ENCODE measurements around the gene TRABD2A.

The TRABD2A gene

GRCh38 chr2:84904151-84904550 is 23.3 kb upstream of the TRABD2A start:
- Histone ChIP-seq H3K27me3 (no peaks in the 10 kb centered on the region), H3K4me2 (peak overlapping the region; percentile 92), H3K36me3 (peaks cover 12% of the 10 kb centered on the region), H3K4me1 (peaks cover 34% of the 10 kb centered on the region), H3K27ac (no peak overlapping the region), H4K20me1 (peaks cover 28% of the 10 kb centered on the region), H3K9ac (no peak overlapping the region), H3K4me3 (no peak overlapping the region), H3K9me3 (no peaks in the 10 kb centered on the region)
- no peak for TF ChIP-seq Cebpa-rat (IDR thresholded peaks at IDR 0.05)

DNA sequence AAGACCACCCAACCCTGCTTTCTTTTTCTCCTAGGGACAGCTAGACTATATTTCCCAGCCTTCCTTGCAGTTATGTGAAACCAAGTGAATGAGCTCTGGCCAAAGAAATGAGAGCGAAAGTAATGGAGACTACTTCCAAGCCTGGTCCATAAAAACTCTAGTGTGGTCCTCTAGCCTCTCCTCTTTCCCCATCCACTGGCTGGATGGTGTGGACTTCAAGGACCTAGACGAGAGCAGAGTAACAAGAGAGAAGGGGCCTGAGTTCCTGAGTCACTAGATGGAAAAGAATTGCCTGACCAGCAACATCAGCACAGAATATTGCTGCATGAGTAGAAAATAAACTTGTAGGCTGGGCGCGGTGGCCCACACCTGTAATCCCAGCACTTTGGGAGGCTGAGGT is 21.6 kb upstream of the TRABD2A start:
- Histone ChIP-seq H3K4me1 (peaks cover 35% of the 10 kb centered on the region), H3K36me3 (peaks cover 8% of the 10 kb centered on the region; the same call in 1 of the 2 replicates), H3K9ac (no peak overlapping the region), H3K27me3 (no peaks in the 10 kb centered on the region), H3K27ac (no peak overlapping the region), H4K20me1 (peaks cover 19% of the 10 kb centered on the region), H3K4me2 (no peak overlapping the region), H3K9me3 (no peaks in the 10 kb centered on the region), H3K4me3 (no peak overlapping the region)
- no peak for TF ChIP-seq Cebpa-rat (IDR thresholded peaks at IDR 0.05)

- no peaks in the 10 kb centered on the region for H3K9me3 ChIP-seq
- peaks cover 33% of the 10 kb centered on the region for H3K4me1 ChIP-seq
- no peak for TF ChIP-seq Cebpa-rat (IDR thresholded peaks at IDR 0.05)
- H3K27ac ChIP-seq = no peak overlapping the region
- peaks cover 6% of the 10 kb centered on the region; the same call in 1 of the 2 replicates for H3K36me3 ChIP-seq
- H3K4me3 ChIP-seq = no peak overlapping the region
- no peak overlapping the region for H3K9ac ChIP-seq
- H3K27me3 ChIP-seq = no peaks in the 10 kb centered on the region
- H4K20me1 ChIP-seq = peaks cover 11% of the 10 kb centered on the region
- no peak overlapping the region for H3K4me2 ChIP-seq
Observed at GRCh38 chr2:84901593-84902120, 20.8 kb upstream of the TRABD2A start.

DNA sequence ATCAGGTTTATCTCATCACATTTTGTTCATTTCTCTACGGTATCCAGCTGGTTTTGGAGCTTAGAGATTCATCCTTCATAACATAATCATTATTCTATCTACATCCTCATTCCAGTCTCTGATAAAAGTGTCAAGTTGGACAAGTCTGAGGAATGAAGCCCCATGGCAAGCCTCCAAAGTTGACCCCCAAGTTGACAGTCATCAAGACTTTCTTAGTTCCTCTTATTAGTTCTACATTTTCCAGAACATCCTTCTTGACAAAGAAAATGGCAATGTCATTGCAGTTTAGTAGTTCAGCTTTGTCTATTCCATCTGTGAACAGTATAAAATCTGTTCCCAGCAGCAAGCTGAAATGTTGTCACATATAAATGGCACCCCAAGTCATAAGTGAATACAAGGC is 20.1 kb upstream of the TRABD2A start:
- Histone ChIP-seq H4K20me1 (peaks cover 4% of the 10 kb centered on the region), H3K4me3 (no peak overlapping the region), H3K4me2 (no peak overlapping the region), H3K36me3 (no peaks in the 10 kb centered on the region), H3K9me3 (no peaks in the 10 kb centered on the region), H3K9ac (no peak overlapping the region), H3K4me1 (peaks cover 36% of the 10 kb centered on the region), H3K27me3 (no peaks in the 10 kb centered on the region), H3K27ac (no peak overlapping the region)
- TF ChIP-seq Cebpa-rat (IDR thresholded peaks at IDR 0.05) = no peak

GRCh38 chr2:84899304-84900204 is 18.7 kb upstream of the TRABD2A start:
- no peaks in the 10 kb centered on the region for H3K27me3 ChIP-seq
- H3K4me1 ChIP-seq = peaks cover 49% of the 10 kb centered on the region
- H4K20me1 ChIP-seq = no peaks in the 10 kb centered on the region
- H3K36me3 ChIP-seq = no peaks in the 10 kb centered on the region
- H3K4me3 ChIP-seq = no peak overlapping the region
- no peak overlapping the region for H3K9ac ChIP-seq
- H3K27ac ChIP-seq = 0 out of 2 replicates have a peak overlapping the region, but pooled peaks have one; percentile 58
- peak overlapping the region; percentile 56; the same call in 1 of the 2 replicates for H3K4me2 ChIP-seq
- no peak for TF ChIP-seq Cebpa-rat (IDR thresholded peaks at IDR 0.05)
- no peaks in the 10 kb centered on the region for H3K9me3 ChIP-seq

GRCh38 chr2:84897773-84898172 is 16.9 kb upstream of the TRABD2A start:
- Histone ChIP-seq H3K4me3 (no peak overlapping the region), H3K9ac (no peak overlapping the region), H3K27me3 (no peaks in the 10 kb centered on the region), H3K9me3 (no peaks in the 10 kb centered on the region), H4K20me1 (no peaks in the 10 kb centered on the region), H3K4me2 (peak overlapping the region; percentile 56), H3K36me3 (no peaks in the 10 kb centered on the region), H3K4me1 (peaks cover 51% of the 10 kb centered on the region), H3K27ac (peak overlapping the region; percentile 58; the same call in 1 of the 2 replicates)
- no peak for TF ChIP-seq Cebpa-rat (IDR thresholded peaks at IDR 0.05)

- Histone ChIP-seq H3K36me3 (no peaks in the 10 kb centered on the region), H3K4me3 (no peak overlapping the region), H3K9ac (no peak overlapping the region), H3K9me3 (no peaks in the 10 kb centered on the region), H3K4me2 (no peak overlapping the region), H3K27ac (no peak overlapping the region), H4K20me1 (no peaks in the 10 kb centered on the region), H3K27me3 (no peaks in the 10 kb centered on the region), H3K4me1 (peaks cover 52% of the 10 kb centered on the region)
- no peak for TF ChIP-seq Cebpa-rat (IDR thresholded peaks at IDR 0.05)
Observed at GRCh38 chr2:84896567-84896966, 15.7 kb upstream of the TRABD2A start.

DNA sequence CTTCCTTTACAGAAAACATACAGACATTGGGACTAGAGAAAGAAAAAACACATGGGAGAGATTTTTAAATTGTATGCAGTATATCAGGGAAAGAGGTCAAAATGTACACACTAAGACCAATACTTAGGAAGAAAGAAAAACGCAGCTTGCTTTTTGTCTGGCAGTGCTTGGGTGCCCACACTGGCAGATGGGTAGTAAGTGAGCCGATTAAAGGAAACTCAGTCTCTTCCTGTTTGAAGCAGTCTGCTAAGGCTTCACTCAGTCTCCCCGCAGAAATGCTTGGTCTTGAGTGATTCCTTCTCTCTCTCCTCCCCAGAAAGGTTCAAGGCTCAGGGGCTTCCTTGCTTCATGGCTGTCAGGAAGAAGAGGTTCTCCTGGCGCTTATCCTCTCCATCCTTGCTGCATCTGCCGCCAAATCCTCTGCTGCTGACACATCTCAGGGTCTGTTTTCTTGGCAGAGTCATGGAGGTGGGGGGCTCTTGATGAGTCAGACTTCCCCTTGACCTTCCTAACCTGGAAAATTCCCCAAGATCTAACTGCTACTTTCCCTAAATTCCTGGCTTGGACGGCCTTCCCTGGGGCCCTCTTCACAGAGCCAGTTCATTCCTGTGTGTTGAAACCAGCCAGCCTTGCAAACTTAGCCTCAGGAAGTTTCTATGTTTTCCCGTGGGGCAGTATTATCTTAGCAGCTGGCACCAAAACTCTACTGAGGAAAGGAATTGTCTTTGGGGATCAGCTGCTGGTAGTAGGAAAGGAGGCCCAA is 14.1 kb upstream of the TRABD2A start:
- Histone ChIP-seq H4K20me1 (no peaks in the 10 kb centered on the region), H3K4me3 (peak overlapping the region; percentile 59), H3K9me3 (no peaks in the 10 kb centered on the region), H3K27me3 (no peaks in the 10 kb centered on the region), H3K27ac (peak overlapping the region; percentile 91), H3K9ac (peak overlapping the region; percentile 77), H3K36me3 (no peaks in the 10 kb centered on the region), H3K4me2 (peak overlapping the region; percentile 96), H3K4me1 (peaks cover 57% of the 10 kb centered on the region)
- TF ChIP-seq Cebpa-rat (IDR thresholded peaks at IDR 0.05) = no peak

DNA sequence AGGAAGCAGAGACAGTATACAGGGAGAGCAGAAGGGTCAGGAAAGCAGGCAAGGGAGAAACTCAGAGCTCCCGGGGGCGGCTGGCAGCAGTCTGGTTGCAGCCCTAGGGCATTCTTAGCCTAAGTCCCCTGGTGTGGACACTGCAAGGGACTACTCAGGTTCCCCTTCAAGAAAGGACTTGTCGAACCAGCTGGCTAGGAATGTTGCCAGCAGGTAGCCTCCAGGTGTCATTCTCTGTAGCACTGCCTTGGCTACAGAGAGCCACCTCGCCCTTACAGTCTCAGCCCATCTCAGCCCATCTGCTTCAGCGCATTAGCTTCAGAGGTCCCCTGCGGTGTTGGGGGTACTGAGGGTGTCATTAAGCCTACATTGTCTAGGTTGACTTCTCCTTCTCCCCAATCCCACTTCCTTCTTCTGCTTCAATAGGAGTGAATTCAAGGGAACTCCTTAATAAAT is 13.3 kb upstream of the TRABD2A start:
- Histone ChIP-seq H3K4me3 (peak overlapping the region; percentile 59), H3K4me2 (peak overlapping the region; percentile 96), H3K27ac (peak overlapping the region; percentile 91), H3K36me3 (no peaks in the 10 kb centered on the region), H3K27me3 (no peaks in the 10 kb centered on the region), H3K9ac (peak overlapping the region; percentile 77), H3K4me1 (peaks cover 61% of the 10 kb centered on the region), H4K20me1 (no peaks in the 10 kb centered on the region), H3K9me3 (no peaks in the 10 kb centered on the region)
- TF ChIP-seq Cebpa-rat (IDR thresholded peaks at IDR 0.05) = no peak
